ENCODE results near the gene GPR6.

GRCh38 chr6:109998159-109998785 lies 20.2 kb downstream of the GPR6 start:
- TF ChIP-seq TEAD4 (IDR thresholded peaks at IDR 0.05; ENCODE audit: low read length) (no peak), TEAD4 (CRISPR knock-in tag; IDR thresholded peaks at IDR 0.05; ENCODE audit: borderline replicate concordance) (no peak), ESRRB (CRISPR knock-in tag; IDR thresholded peaks at IDR 0.05; ENCODE audit: borderline replicate concordance) (no peak), CTCF (IDR thresholded peaks at IDR 0.05 in 2 of 3, conservative IDR thresholded peaks at IDR 0.05 in 1 of 3; ENCODE audit: insufficient read depth in 2 of 3, low read depth in 1 of 3, low read length in 3 of 3) (no peak)
